K562 (cell line): ENCODE measurements around the gene GPSM3. TPM values are rescaled to one million over a fixed set of nuclear protein-coding genes. Genes with fewer than 3 reads are reported as not detected.

ENCODE experiments used
- ARID4B ChIP-seq: sonication (generic); formaldehyde crosslinking; IDR thresholded peaks from 2 replicates; pipeline ENCODE4 v1.8.0; 2022; ENCODE audit warnings: mild to moderate bottlenecking, missing genetic modification reagents
- ATF3 ChIP-seq, 2 experiments: fragments of 450-650 bp in 1 of 2; sonication (generic) in 1 of 2; formaldehyde crosslinking in 1 of 2; IDR thresholded peaks in 1 of 2; conservative IDR thresholded peaks in 1 of 2; 2 replicates each; pipeline versions ENCODE4 v1.6.1 to v1.8.1; 2016 to 2023; ENCODE audit warnings: mild to moderate bottlenecking in 2 of 2, moderate library complexity in 2 of 2, inconsistent platforms in 1 of 2, missing genetic modification reagents in 1 of 2
- CEBPG ChIP-seq, 3 experiments: fragments of 200-800 bp in 1 of 3; sonication (Bioruptor generic) in 1 of 3; sonication (generic) in 1 of 3; formaldehyde crosslinking in 1 of 3; IDR thresholded peaks in 2 of 3; conservative IDR thresholded peaks in 1 of 3; 2 replicates each; pipeline versions ENCODE4 v1.6.1 to v1.8.0; 2016 to 2022; ENCODE audit warnings: missing compliant biosample characterization in 2 of 3, missing genetic modification characterization in 2 of 3, mild to moderate bottlenecking in 1 of 3, missing genetic modification reagents in 1 of 3
- CEBPZ ChIP-seq: fragments of 150-350 bp; IDR thresholded peaks from 2 replicates; pipeline ENCODE4 v1.6.1; 2014; ENCODE audit warnings: low read depth, mild to moderate bottlenecking, low read length, borderline replicate concordance
- FOXP1 ChIP-seq: sonication (generic); formaldehyde crosslinking; IDR thresholded peaks from 2 replicates; pipeline ENCODE4 v1.8.0; 2022; ENCODE audit warnings: mild to moderate bottlenecking, missing genetic modification reagents
- KAT8 ChIP-seq: fragments of 450-650 bp; IDR thresholded peaks from 2 replicates; pipeline ENCODE4 v1.6.1; 2016; ENCODE audit warnings: low read depth, mild to moderate bottlenecking
- NCOA2 ChIP-seq, 2 experiments: fragments of 450-650 bp; IDR thresholded peaks; 2 replicates each; pipeline ENCODE4 v1.6.1; 2018; ENCODE audit warnings: mild to moderate bottlenecking in 2 of 2, moderate library complexity in 1 of 2; ENCODE audit not compliant: partially characterized antibody in 2 of 2
- NRF1 ChIP-seq, 2 experiments: fragments of 450-650 bp; IDR thresholded peaks in 1 of 2; conservative IDR thresholded peaks in 1 of 2; 2 replicates each; pipeline ENCODE4 v1.6.1; 2014; ENCODE audit warnings: mild to moderate bottlenecking in 2 of 2
- PRMT5 ChIP-seq: sonication (generic); formaldehyde crosslinking; IDR thresholded peaks from 2 replicates; pipeline ENCODE4 v1.5.0; 2020; ENCODE audit warnings: missing genetic modification reagents
- SETDB1 ChIP-seq: IDR thresholded peaks from one replicate; pipeline ENCODE4 v1.6.1; 2012; ENCODE audit warnings: low read length, control low read depth, inconsistent platforms
- SUPT5H ChIP-seq: fragments of 450-650 bp; IDR thresholded peaks from 2 replicates; pipeline ENCODE4 v1.6.1; 2016
- ZBED1 ChIP-seq: IDR thresholded peaks from 2 replicates; pipeline ENCODE4 v1.6.1; 2014
- ZNF146 ChIP-seq: IDR thresholded peaks from one replicate; pipeline ENCODE4 v1.6.1; 2018; ENCODE audit warnings: missing compliant biosample characterization; ENCODE audit not compliant: unreplicated experiment
- polyA plus RNA-seq, 8 experiments: library from polyadenylated mRNA; depleted of rRNA in 4 of 8; stranded (reverse) in 5 of 8; unstranded in 3 of 8; fragments of >200 nt; fragmentation: Nextera tagmentation in 2 of 8; fragmentation: Illumina TruSeq in 1 of 8; extraction: Ambion mirVana in 2 of 8; extraction: Trizol in 1 of 8; gene quantifications; 2 replicates each; pipeline versions ENCODE4 v1.2.1 to v1.2.3, GENCODE V29; 2011 to 2014; ENCODE audit warnings: inconsistent platforms in 1 of 8, missing spikeins in 1 of 8
- total RNA-seq, 7 experiments: library from RNA; depleted of rRNA in 6 of 7; stranded (reverse); fragments of >200 nt in 6 of 7; fragmentation: Illumina TruSeq in 2 of 7; extraction: Trizol in 2 of 7; gene quantifications; 2 replicates each; pipeline versions ENCODE4 v1.2.1 to v1.2.3, GENCODE V29; 2011 to 2021; ENCODE audit warnings: low replicate concordance in 1 of 7
- TF ChIP-seq, protein P1 (sequence below): fragments of 450-650 bp; formaldehyde crosslinking; IDR thresholded peaks from 2 replicates; pipeline ENCODE4 v1.4.0; 2022; ENCODE audit warnings: mild to moderate bottlenecking, moderate library complexity
- TF ChIP-seq, protein P2 (sequence below), 2 experiments: fragments of 450-650 bp; conservative IDR thresholded peaks; 2 replicates each; pipeline ENCODE4 v1.6.1; 2017; ENCODE audit warnings: mild to moderate bottlenecking in 2 of 2, moderate library complexity in 2 of 2

Gene GPSM3
- total and polyA plus RNA-seq, 9 of the 15 experiments (the other 6 are each of a cell fraction or from before 2014, with no cell fraction given) = 5.3 to 42.6 (median 24.4) TPM

- no peak for TF ChIP-seq CEBPZ
- no peak for TF ChIP-seq PRMT5
- TF ChIP-seq, protein P1, sequence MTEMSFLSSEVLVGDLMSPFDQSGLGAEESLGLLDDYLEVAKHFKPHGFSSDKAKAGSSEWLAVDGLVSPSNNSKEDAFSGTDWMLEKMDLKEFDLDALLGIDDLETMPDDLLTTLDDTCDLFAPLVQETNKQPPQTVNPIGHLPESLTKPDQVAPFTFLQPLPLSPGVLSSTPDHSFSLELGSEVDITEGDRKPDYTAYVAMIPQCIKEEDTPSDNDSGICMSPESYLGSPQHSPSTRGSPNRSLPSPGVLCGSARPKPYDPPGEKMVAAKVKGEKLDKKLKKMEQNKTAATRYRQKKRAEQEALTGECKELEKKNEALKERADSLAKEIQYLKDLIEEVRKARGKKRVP = peak; percentile 72
- no peak for TF ChIP-seq ARID4B (CRISPR knock-in tag)
- TF ChIP-seq ZNF146 (CRISPR knock-in tag) = no peak
- TF ChIP-seq ZBED1 = no peak
- TF ChIP-seq SETDB1 = no peak
- TF ChIP-seq SUPT5H = no peak
- no peak for TF ChIP-seq NCOA2 (IDR thresholded peaks at IDR 0.05; ENCODE audit: partially characterized antibody in 2 of 2)
- TF ChIP-seq NRF1 (conservative IDR thresholded peaks at IDR 0.05 in 1 of 2, IDR thresholded peaks at IDR 0.05 in 1 of 2) = no peak
- peak; percentile 86 for TF ChIP-seq ATF3 (IDR thresholded peaks at IDR 0.05)
- no peak for TF ChIP-seq ATF3 (CRISPR knock-in tag; conservative IDR thresholded peaks at IDR 0.05)
- TF ChIP-seq CEBPG (CRISPR knock-in tag; IDR thresholded peaks at IDR 0.05) = peak; percentile 60; the same call in 1 of the 2 replicates
- peak; percentile 93 to 96 for TF ChIP-seq CEBPG (tag; conservative IDR thresholded peaks at IDR 0.05 in 1 of 2, IDR thresholded peaks at IDR 0.05 in 1 of 2)
- TF ChIP-seq, protein P2, sequence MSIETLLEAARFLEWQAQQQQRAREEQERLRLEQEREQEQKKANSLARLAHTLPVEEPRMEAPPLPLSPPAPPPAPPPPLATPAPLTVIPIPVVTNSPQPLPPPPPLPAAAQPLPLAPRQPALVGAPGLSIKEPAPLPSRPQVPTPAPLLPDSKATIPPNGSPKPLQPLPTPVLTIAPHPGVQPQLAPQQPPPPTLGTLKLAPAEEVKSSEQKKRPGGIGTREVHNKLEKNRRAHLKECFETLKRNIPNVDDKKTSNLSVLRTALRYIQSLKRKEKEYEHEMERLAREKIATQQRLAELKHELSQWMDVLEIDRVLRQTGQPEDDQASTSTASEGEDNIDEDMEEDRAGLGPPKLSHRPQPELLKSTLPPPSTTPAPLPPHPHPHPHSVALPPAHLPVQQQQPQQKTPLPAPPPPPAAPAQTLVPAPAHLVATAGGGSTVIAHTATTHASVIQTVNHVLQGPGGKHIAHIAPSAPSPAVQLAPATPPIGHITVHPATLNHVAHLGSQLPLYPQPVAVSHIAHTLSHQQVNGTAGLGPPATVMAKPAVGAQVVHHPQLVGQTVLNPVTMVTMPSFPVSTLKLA (conservative IDR thresholded peaks at IDR 0.05) = no peak
- TF ChIP-seq KAT8 = no peak
- no peak for TF ChIP-seq FOXP1
These were observed 46.2 kb downstream of the GPSM3 start (continued) for GRCh38 chr6:32146287-32146686.
